ENCODE results near the gene PRDM16.

- TF ChIP-seq CTCF (IDR thresholded peaks at IDR 0.05) (no peak), EZH2 (IDR thresholded peaks at IDR 0.05; ENCODE audit: borderline replicate concordance, insufficient read depth, low read depth, low read length, poor library complexity, severe bottlenecking) (no peak)
These were observed 330.7 kb downstream of the PRDM16 start for GRCh38 chr1:3399732-3400131.
